ENCODE data around the gene GALNT16.

DNA sequence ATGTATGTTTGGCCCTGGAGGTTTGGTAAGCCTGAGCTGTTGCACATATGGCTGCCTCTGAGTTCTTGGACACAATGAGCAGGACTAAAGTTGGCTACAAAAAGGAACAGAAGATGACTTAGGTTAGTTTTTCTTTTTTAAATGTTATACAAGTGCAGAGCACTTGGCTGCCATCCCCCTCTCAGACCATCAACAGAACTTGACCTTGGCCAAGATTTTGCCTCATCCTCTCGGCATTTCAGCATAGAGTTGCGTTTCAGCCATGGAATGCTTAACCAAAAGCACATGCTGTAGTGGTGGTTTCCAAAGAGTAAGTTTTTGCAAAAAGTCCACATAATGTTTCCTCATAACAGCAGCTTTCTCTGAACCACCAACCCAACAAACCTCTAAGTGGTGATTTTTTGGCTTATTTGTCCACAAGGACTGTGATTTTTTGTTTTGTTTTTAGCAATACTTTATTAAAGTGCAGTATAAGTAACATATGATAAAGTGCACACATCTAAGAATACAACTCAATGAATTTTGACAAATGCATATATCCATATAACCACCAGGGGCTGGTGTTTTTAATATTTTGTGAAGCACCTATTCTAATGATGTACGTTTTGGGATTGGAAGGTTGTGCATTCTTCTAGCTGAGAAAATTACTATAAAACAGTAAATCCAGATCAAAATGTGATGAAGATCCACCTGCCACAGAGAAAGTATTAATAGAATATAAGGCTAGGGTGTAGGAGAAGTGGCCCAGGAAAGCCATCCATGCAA is 12.1 kb upstream of the GALNT16 start:
- TF ChIP-seq EP300 (IDR thresholded peaks at IDR 0.05) = peak; percentile 56 to 92
- TF ChIP-seq POLR2A (IDR thresholded peaks at IDR 0.05) = no peak
- TF ChIP-seq, protein P1, sequence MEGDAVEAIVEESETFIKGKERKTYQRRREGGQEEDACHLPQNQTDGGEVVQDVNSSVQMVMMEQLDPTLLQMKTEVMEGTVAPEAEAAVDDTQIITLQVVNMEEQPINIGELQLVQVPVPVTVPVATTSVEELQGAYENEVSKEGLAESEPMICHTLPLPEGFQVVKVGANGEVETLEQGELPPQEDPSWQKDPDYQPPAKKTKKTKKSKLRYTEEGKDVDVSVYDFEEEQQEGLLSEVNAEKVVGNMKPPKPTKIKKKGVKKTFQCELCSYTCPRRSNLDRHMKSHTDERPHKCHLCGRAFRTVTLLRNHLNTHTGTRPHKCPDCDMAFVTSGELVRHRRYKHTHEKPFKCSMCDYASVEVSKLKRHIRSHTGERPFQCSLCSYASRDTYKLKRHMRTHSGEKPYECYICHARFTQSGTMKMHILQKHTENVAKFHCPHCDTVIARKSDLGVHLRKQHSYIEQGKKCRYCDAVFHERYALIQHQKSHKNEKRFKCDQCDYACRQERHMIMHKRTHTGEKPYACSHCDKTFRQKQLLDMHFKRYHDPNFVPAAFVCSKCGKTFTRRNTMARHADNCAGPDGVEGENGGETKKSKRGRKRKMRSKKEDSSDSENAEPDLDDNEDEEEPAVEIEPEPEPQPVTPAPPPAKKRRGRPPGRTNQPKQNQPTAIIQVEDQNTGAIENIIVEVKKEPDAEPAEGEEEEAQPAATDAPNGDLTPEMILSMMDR (IDR thresholded peaks at IDR 0.05) = peak in 2 of 5 experiments; percentile 39 to 55

All from tibial nerve (tissue), 4 donors.